Measurements from ENCODE around the gene CUX1. TPM values are rescaled to one million over a fixed set of nuclear protein-coding genes. Genes with fewer than 3 reads are reported as not detected.

CUX1 gene
- total RNA-seq, 1 experiment from 2014 or later: 53.5 TPM

DNA sequence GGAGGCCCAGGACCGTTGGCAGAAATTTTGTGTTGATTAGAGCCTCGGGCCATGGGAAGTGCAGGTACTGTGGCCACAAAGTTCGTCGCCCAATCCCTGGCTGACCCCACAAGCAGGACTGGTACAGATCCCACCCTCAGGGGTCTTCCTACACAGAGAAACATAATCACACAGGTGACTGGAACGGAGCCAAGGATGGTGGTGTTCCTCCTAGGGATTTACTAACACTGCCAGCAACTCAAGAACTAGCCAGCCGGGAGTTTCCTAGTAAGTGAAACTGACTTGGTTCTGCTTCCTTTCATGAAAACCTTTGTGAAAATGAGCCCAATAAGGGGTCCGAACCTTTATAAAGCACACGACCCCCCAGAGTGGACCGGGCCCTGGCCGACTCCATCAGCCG lies 5.7 kb downstream of the CUX1 start:
- H2AFZ ChIP-seq (ENCODE audit: low read length): no peak overlapping the region
- no peak overlapping the region for H4K8ac ChIP-seq (replicated peaks; ENCODE audit: insufficient read length, low read depth, low read length)
- Mint-ChIP-seq H3K27ac (peak overlapping the region; percentile 16 to 90 (median 64); a peak in 4 of 7 replicates), H3K9me3 (no peaks in the 10 kb centered on the region), H3K27me3 (ENCODE audit: low read depth) (no peaks in the 10 kb centered on the region), H3K4me3 (no peak overlapping the region), H3K36me3 (ENCODE audit: insufficient read depth in 1 of 3, low read depth in 3 of 3) (peaks cover 1 to 5% (median 3%) of the 10 kb centered on the region in 3 experiments; a peak in 5 of 7 replicates), H3K4me1 (peaks cover 70 to 71% of the 10 kb centered on the region in 2 experiments)
- H3K27me3 ChIP-seq (ENCODE audit: insufficient read depth, low read length): no peaks in the 10 kb centered on the region
- peaks cover 3% of the 10 kb centered on the region for H4K20me1 ChIP-seq (ENCODE audit: control insufficient read depth, insufficient read depth, insufficient read length)
- no peak overlapping the region for H2BK12ac ChIP-seq (ENCODE audit: insufficient read length, low read depth, low read length)
- no peak overlapping the region for H2BK20ac ChIP-seq (ENCODE audit: low read depth, low read length, poor library complexity, severe bottlenecking)
- no peak for TF ChIP-seq CTCF (conservative IDR thresholded peaks at IDR 0.05)
- H3K23me2 ChIP-seq (ENCODE audit: insufficient read length, low read depth, low read length, poor library complexity, severe bottlenecking): no peaks in the 10 kb centered on the region
- no peak overlapping the region for H2BK120ac ChIP-seq (ENCODE audit: low read depth, low read length, poor library complexity, severe bottlenecking)
- H3K9me3 ChIP-seq (ENCODE audit: control insufficient read depth, low read depth, low read length): no peaks in the 10 kb centered on the region
- H4K5ac ChIP-seq (ENCODE audit: insufficient read length, low read depth, low read length): no peak overlapping the region
- no peak overlapping the region for H2BK5ac ChIP-seq (ENCODE audit: insufficient read length, low read length)
- H3K27ac ChIP-seq (ENCODE audit: insufficient read length, low read depth, low read length): no peak overlapping the region
- no peak overlapping the region for H3T11ph ChIP-seq (ENCODE audit: low read length)
- no CpG with 5 or more reads among the region's 11 CpGs for WGBS (ENCODE audit: extremely low coverage, insufficient read length, low lambda C conversion rate)
- H4K91ac ChIP-seq (ENCODE audit: insufficient read length, low read depth, low read length): no peak overlapping the region
- peaks cover 7% of the 10 kb centered on the region for H3K79me1 ChIP-seq (ENCODE audit: insufficient read depth, low read depth, low read length, poor library complexity, severe bottlenecking)
- H2AK5ac ChIP-seq (ENCODE audit: insufficient read length, low read length): no peak overlapping the region
- H3K18ac ChIP-seq (ENCODE audit: insufficient read length, low read depth, low read length): no peak overlapping the region
- H3K4me2 ChIP-seq (ENCODE audit: insufficient read depth, insufficient read length, low read length): no peak overlapping the region
- no peak overlapping the region for H3K9ac ChIP-seq (ENCODE audit: extremely low read depth, insufficient read length, low read length)
- no peak overlapping the region for H3K14ac ChIP-seq (ENCODE audit: insufficient read depth, low read length)
- peaks cover 9% of the 10 kb centered on the region for H3K4me1 ChIP-seq (ENCODE audit: insufficient read depth, low read length)
- no peak overlapping the region for H2BK15ac ChIP-seq (ENCODE audit: low read depth, low read length)
- no peak overlapping the region for H3K23ac ChIP-seq (ENCODE audit: insufficient read length, low read depth, low read length)
- no peak for DNase-seq
- H3K79me2 ChIP-seq (ENCODE audit: insufficient read depth, low read length): peaks cover 65% of the 10 kb centered on the region; the same call in 1 of the 2 replicates
- H3K56ac ChIP-seq (ENCODE audit: insufficient read length, low read depth, low read length): no peak overlapping the region
- H3K4ac ChIP-seq (ENCODE audit: low read depth, low read length): no peak overlapping the region

Data from H9 (cell line).